Measurements from ENCODE around the gene RBM24. TPM values are rescaled to one million over a fixed set of nuclear protein-coding genes. Genes with fewer than 3 reads are reported as not detected.

Gene RBM24
- total and polyA plus RNA-seq, 2 donors (not counting 3 experiments of a cell fraction or from before 2014, with no cell fraction given) = 6.6 to 6.7 TPM

- Histone ChIP-seq H3K27ac (ENCODE audit: insufficient read depth, low read depth, low read length) (no peak overlapping the region), H3K4me1 (ENCODE audit: control insufficient read depth, extremely low read depth, insufficient read depth, low read length) (peaks cover 15% of the 10 kb centered on the region), H3K9ac (replicated peaks; ENCODE audit: extremely low read depth, insufficient read depth, low read length) (peak overlapping the region; percentile 64), H3K4me3 (replicated peaks in 1 of 3; ENCODE audit: insufficient read depth in 1 of 3, low read depth in 1 of 3, low read length in 3 of 3) (peak overlapping the region; percentile 49 to 66 (median 62)), H3K79me2 (ENCODE audit: control insufficient read depth, insufficient read depth, low read length) (no peaks in the 10 kb centered on the region), H3K4me2 (ENCODE audit: insufficient read depth, low read length) (peak overlapping the region; percentile 79), H3K36me3 (ENCODE audit: control insufficient read depth in 2 of 2, extremely low read depth in 1 of 2, insufficient read depth in 2 of 2, low read length in 2 of 2) (no peaks in the 10 kb centered on the region), H3K27me3 (ENCODE audit: control insufficient read depth in 2 of 2, insufficient read depth in 2 of 2, low read length in 2 of 2) (no peaks in the 10 kb centered on the region), H4K20me1 (replicated peaks; ENCODE audit: control insufficient read depth, extremely low read depth, insufficient read depth, low read length) (no peaks in the 10 kb centered on the region), H3K9me1 (replicated peaks; ENCODE audit: control insufficient read depth, extremely low read depth, insufficient read depth, low read length) (no peaks in the 10 kb centered on the region), H3K9me3 (replicated peaks; ENCODE audit: control insufficient read depth, insufficient read depth, low read length) (no peaks in the 10 kb centered on the region), H2AFZ (ENCODE audit: low read depth, low read length) (peak overlapping the region; percentile 73)
- DNase-seq (ENCODE audit: low read depth, low spot score) (peak; percentile 44), FAIRE-seq (peak; percentile 78)
- ChIA-PET POLR2A (interaction anchor here (0.7 kb wide), 1 partner anchor 18 kb away, joined by 3 read pairs; no protein-coding TSS in a partner anchor), CTCF (interaction anchor here (0.8 to 1.6 kb wide), 7 partner anchors 10 to 308 kb away, joined by 3 to 19 read pairs (median 5); no protein-coding TSS in a partner anchor)
- no TSS peak for BruUV-seq (replicated peaks)
- dilution Hi-C loops (cut with MboI; ENCODE audit: extremely low pct_ligation_motif_present, low sequenced_read_pairs) = no loop called here
- intact Hi-C loops (cut with micrococcal nuclease) = loop anchor here (1.0 to 5.0 kb wide), 4 partner anchors 111 to 303 kb away; partner anchors contain the start of gene CAP2
- TF ChIP-seq CTCF (IDR thresholded peaks at IDR 0.05; ENCODE audit: extremely low read depth in 1 of 2, insufficient read depth in 1 of 2, low read depth in 1 of 2, low read length in 2 of 2) (no peak), POLR2AphosphoS5 (IDR thresholded peaks at IDR 0.05; ENCODE audit: insufficient read depth, low read depth, low read length) (no peak), EZH2 (IDR thresholded peaks at IDR 0.05; ENCODE audit: borderline replicate concordance, low read depth, low read length, severe bottlenecking) (no peak), FOS (IDR thresholded peaks at IDR 0.05; ENCODE audit: borderline replicate concordance, insufficient read depth, low read length) (no peak), MYC (IDR thresholded peaks at IDR 0.05; ENCODE audit: low read depth, low read length) (no peak), POLR2A (IDR thresholded peaks at IDR 0.05; ENCODE audit: low read depth, low read length) (no peak), MAX (IDR thresholded peaks at IDR 0.05; ENCODE audit: insufficient read depth, insufficient read length) (no peak), GATA2 (IDR thresholded peaks at IDR 0.05; ENCODE audit: insufficient read depth, insufficient read length, low read depth, low read length) (no peak)
Measured at GRCh38 chr6:17281497-17282481, 628 bp downstream of the RBM24 start.

All from endothelial cell of umbilical vein (primary cell).